Measurements from ENCODE around the gene MTUS2.

The MTUS2 gene

GRCh38 chr13:29111446-29111845, 291.3 kb downstream of the MTUS2 start:
- Histone ChIP-seq H3K4me3 (ENCODE audit: low read length) (no peak overlapping the region), H3K27ac (ENCODE audit: low read depth, low read length) (no peak overlapping the region), H3K9me2 (replicated peaks; ENCODE audit: control insufficient read depth, low read length) (no peaks in the 10 kb centered on the region), H4K20me1 (ENCODE audit: control insufficient read depth, insufficient read depth, low read depth, low read length) (no peaks in the 10 kb centered on the region), H3K9me3 (ENCODE audit: control insufficient read depth, insufficient read depth, low read length) (no peaks in the 10 kb centered on the region), H3K4me1 (ENCODE audit: control insufficient read depth, low read length) (no peaks in the 10 kb centered on the region), H3K27me3 (ENCODE audit: control insufficient read depth, low read length) (no peaks in the 10 kb centered on the region), H3K36me3 (ENCODE audit: control insufficient read depth, low read length) (no peaks in the 10 kb centered on the region), H3K79me2 (ENCODE audit: control insufficient read depth, low read length) (no peaks in the 10 kb centered on the region), H3F3A (ENCODE audit: control insufficient read depth, insufficient read depth) (no peaks in the 10 kb centered on the region), H3K4me2 (ENCODE audit: low read length) (no peak overlapping the region)
- TF ChIP-seq CTCF (IDR thresholded peaks at IDR 0.05; ENCODE audit: low read depth, low read length, poor library complexity, severe bottlenecking) (no peak), EZH2phosphoT487 (IDR thresholded peaks at IDR 0.05; ENCODE audit: borderline replicate concordance, low read length) (no peak)

GRCh38 chr13:29115842-29116241, 295.7 kb downstream of the MTUS2 start:
- Histone ChIP-seq H3K27me3 (ENCODE audit: control insufficient read depth, low read length) (no peaks in the 10 kb centered on the region), H3K4me2 (ENCODE audit: low read length) (no peak overlapping the region), H3K9me3 (ENCODE audit: control insufficient read depth, insufficient read depth, low read length) (no peaks in the 10 kb centered on the region), H3K4me1 (ENCODE audit: control insufficient read depth, low read length) (no peaks in the 10 kb centered on the region), H3F3A (ENCODE audit: control insufficient read depth, insufficient read depth) (no peaks in the 10 kb centered on the region), H3K27ac (ENCODE audit: low read depth, low read length) (no peak overlapping the region), H4K20me1 (ENCODE audit: control insufficient read depth, insufficient read depth, low read depth, low read length) (no peaks in the 10 kb centered on the region), H3K9me2 (replicated peaks; ENCODE audit: control insufficient read depth, low read length) (no peaks in the 10 kb centered on the region), H3K79me2 (ENCODE audit: control insufficient read depth, low read length) (no peaks in the 10 kb centered on the region), H3K4me3 (ENCODE audit: low read length) (no peak overlapping the region), H3K36me3 (ENCODE audit: control insufficient read depth, low read length) (no peaks in the 10 kb centered on the region)
- TF ChIP-seq EZH2phosphoT487 (IDR thresholded peaks at IDR 0.05; ENCODE audit: borderline replicate concordance, low read length) (no peak), CTCF (IDR thresholded peaks at IDR 0.05; ENCODE audit: low read depth, low read length, poor library complexity, severe bottlenecking) (no peak)

GRCh38 chr13:29117663-29118062, 297.5 kb downstream of the MTUS2 start:
- H3K27ac ChIP-seq (ENCODE audit: low read depth, low read length) = no peak overlapping the region
- no peaks in the 10 kb centered on the region for H3K27me3 ChIP-seq (ENCODE audit: control insufficient read depth, low read length)
- H3K9me2 ChIP-seq (replicated peaks; ENCODE audit: control insufficient read depth, low read length) = no peaks in the 10 kb centered on the region
- H3K4me3 ChIP-seq (ENCODE audit: low read length) = no peak overlapping the region
- H3K79me2 ChIP-seq (ENCODE audit: control insufficient read depth, low read length) = no peaks in the 10 kb centered on the region
- no peaks in the 10 kb centered on the region for H3F3A ChIP-seq (ENCODE audit: control insufficient read depth, insufficient read depth)
- H4K20me1 ChIP-seq (ENCODE audit: control insufficient read depth, insufficient read depth, low read depth, low read length) = no peaks in the 10 kb centered on the region
- no peaks in the 10 kb centered on the region for H3K9me3 ChIP-seq (ENCODE audit: control insufficient read depth, insufficient read depth, low read length)
- no peaks in the 10 kb centered on the region for H3K36me3 ChIP-seq (ENCODE audit: control insufficient read depth, low read length)
- no peak overlapping the region for H3K4me2 ChIP-seq (ENCODE audit: low read length)
- H3K4me1 ChIP-seq (ENCODE audit: control insufficient read depth, low read length) = no peaks in the 10 kb centered on the region
- TF ChIP-seq EZH2phosphoT487 (IDR thresholded peaks at IDR 0.05; ENCODE audit: borderline replicate concordance, low read length) = no peak
- TF ChIP-seq CTCF (IDR thresholded peaks at IDR 0.05; ENCODE audit: low read depth, low read length, poor library complexity, severe bottlenecking) = no peak

GRCh38 chr13:29118471-29118870, 298.3 kb downstream of the MTUS2 start:
- H3K79me2 ChIP-seq (ENCODE audit: control insufficient read depth, low read length) = no peaks in the 10 kb centered on the region
- H3K4me3 ChIP-seq (ENCODE audit: low read length) = no peak overlapping the region
- no peak overlapping the region for H3K4me2 ChIP-seq (ENCODE audit: low read length)
- H3K36me3 ChIP-seq (ENCODE audit: control insufficient read depth, low read length) = no peaks in the 10 kb centered on the region
- no peaks in the 10 kb centered on the region for H3K27me3 ChIP-seq (ENCODE audit: control insufficient read depth, low read length)
- H3K27ac ChIP-seq (ENCODE audit: low read depth, low read length) = no peak overlapping the region
- no peaks in the 10 kb centered on the region for H3F3A ChIP-seq (ENCODE audit: control insufficient read depth, insufficient read depth)
- H3K9me2 ChIP-seq (replicated peaks; ENCODE audit: control insufficient read depth, low read length) = no peaks in the 10 kb centered on the region
- no peak for TF ChIP-seq CTCF (IDR thresholded peaks at IDR 0.05; ENCODE audit: low read depth, low read length, poor library complexity, severe bottlenecking)
- no peak for TF ChIP-seq EZH2phosphoT487 (IDR thresholded peaks at IDR 0.05; ENCODE audit: borderline replicate concordance, low read length)
- no peaks in the 10 kb centered on the region for H4K20me1 ChIP-seq (ENCODE audit: control insufficient read depth, insufficient read depth, low read depth, low read length)
- H3K9me3 ChIP-seq (ENCODE audit: control insufficient read depth, insufficient read depth, low read length) = no peaks in the 10 kb centered on the region
- no peaks in the 10 kb centered on the region for H3K4me1 ChIP-seq (ENCODE audit: control insufficient read depth, low read length)

Data from DOHH2 (cell line).